DOHH2 (cell line): Measurements from ENCODE around the gene MYD88.

ENCODE experiments used
- H3F3A ChIP-seq: fragments of 200-600 bp; sonication (generic), shearing (Covaris generic); 2 replicates; pipeline ENCODE4 v1.6.0; 2016; ENCODE audit warnings: antibody characterized with exemption, mild to moderate bottlenecking; ENCODE audit not compliant: control insufficient read depth, insufficient read depth
- H3K27ac ChIP-seq: fragments of 200-600 bp; sonication (generic); 2 replicates; pipeline ENCODE4 v1.5.1; 2014; ENCODE audit warnings: low read depth, mild to moderate bottlenecking, low read length, moderate library complexity
- H3K27me3 ChIP-seq: fragments of 200-600 bp; sonication (generic); 2 replicates; pipeline ENCODE4 v1.6.1; 2014; ENCODE audit warnings: mild to moderate bottlenecking, low read length, mixed read lengths; ENCODE audit not compliant: control insufficient read depth
- H3K36me3 ChIP-seq: fragments of 200-600 bp; sonication (generic); 2 replicates; pipeline ENCODE4 v1.6.1; 2014; ENCODE audit warnings: mild to moderate bottlenecking, low read length, moderate library complexity, mixed read lengths; ENCODE audit not compliant: control insufficient read depth
- H3K4me1 ChIP-seq: fragments of 200-600 bp; sonication (generic); 2 replicates; pipeline ENCODE4 v1.6.1; 2014; ENCODE audit warnings: mild to moderate bottlenecking, low read length, mixed read lengths; ENCODE audit not compliant: control insufficient read depth
- H3K4me2 ChIP-seq: fragments of 200-600 bp; sonication (generic); 2 replicates; pipeline ENCODE4 v1.6.0; 2014; ENCODE audit warnings: mild to moderate bottlenecking, low read length, moderate library complexity
- H3K4me3 ChIP-seq: fragments of 200-600 bp; sonication (generic); 2 replicates; pipeline ENCODE4 v1.5.1; 2014; ENCODE audit warnings: mild to moderate bottlenecking, low read length, mixed read lengths
- H3K79me2 ChIP-seq: fragments of 200-600 bp; sonication (generic); 2 replicates; pipeline ENCODE4 v1.6.1; 2014; ENCODE audit warnings: mild to moderate bottlenecking, low read length, mixed read lengths; ENCODE audit not compliant: control insufficient read depth
- H3K9me2 ChIP-seq: fragments of 200-600 bp; sonication (generic); replicated peaks from 2 replicates; pipeline ENCODE4 v1.6.1; 2014; ENCODE audit warnings: mild to moderate bottlenecking, low read length, mixed read lengths; ENCODE audit not compliant: control insufficient read depth
- H3K9me3 ChIP-seq: fragments of 200-600 bp; sonication (generic); 2 replicates; pipeline ENCODE4 v1.6.1; 2014; ENCODE audit warnings: antibody characterized with exemption, low read length, mixed read lengths; ENCODE audit not compliant: control insufficient read depth, insufficient read depth
- H4K20me1 ChIP-seq: fragments of 200-600 bp; sonication (generic); 2 replicates; pipeline ENCODE4 v1.6.0; 2014; ENCODE audit warnings: low read depth, mild to moderate bottlenecking, antibody characterized with exemption, low read length, moderate library complexity; ENCODE audit not compliant: control insufficient read depth, insufficient read depth
- EZH2phosphoT487 ChIP-seq: fragments of 200-600 bp; sonication (generic); IDR thresholded peaks from 2 replicates; pipeline ENCODE4 v1.6.1; 2017; ENCODE audit warnings: borderline replicate concordance, mild to moderate bottlenecking, antibody characterized with exemption, low read length, moderate library complexity, mixed read lengths
- TF ChIP-seq, protein P1 (sequence below): fragments of 200-600 bp; sonication (generic); IDR thresholded peaks from one replicate; pipeline ENCODE4 v1.5.1; 2014; ENCODE audit warnings: antibody characterized with exemption, mild to moderate bottlenecking, low read depth, low read length; ENCODE audit not compliant: poor library complexity, severe bottlenecking

MYD88 gene

DNA sequence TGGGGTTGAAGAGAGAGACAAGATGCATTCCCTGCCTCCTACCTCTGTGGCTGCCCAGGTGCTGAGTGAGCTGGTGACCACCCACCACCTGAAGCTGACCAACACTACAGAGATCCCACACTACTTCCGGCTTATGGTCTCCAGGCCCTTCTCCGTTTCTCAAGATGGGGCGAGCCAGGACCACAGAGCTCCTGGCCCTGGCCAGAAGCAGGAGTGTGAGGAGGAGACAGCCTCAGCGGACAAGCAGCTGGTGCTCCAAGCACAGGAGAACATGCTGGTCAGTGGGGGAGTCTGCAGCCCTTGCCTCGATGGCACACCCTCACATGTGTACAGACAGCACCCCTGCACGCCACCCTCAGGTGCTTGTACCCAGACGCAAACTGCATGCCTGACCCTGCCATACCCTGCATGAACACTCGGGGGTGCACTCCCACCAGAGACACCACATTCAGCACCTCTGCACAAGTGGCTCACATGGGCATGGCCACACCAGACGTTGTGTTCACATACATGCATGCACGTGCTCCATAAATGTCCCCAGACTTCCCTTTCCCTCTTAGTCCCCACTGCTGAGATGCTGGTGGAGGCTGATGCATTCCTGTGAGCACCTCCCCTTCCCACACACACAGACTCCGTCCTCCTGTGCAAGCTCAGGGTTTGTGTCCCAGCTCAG lies 20.6 kb upstream of the MYD88 start:
- Histone ChIP-seq H3K4me3 (no peak overlapping the region), H3K4me1 (peaks cover 4% of the 10 kb centered on the region; the same call in 1 of the 2 replicates), H3K9me3 (no peaks in the 10 kb centered on the region), H4K20me1 (no peaks in the 10 kb centered on the region), H3K36me3 (peaks cover 13% of the 10 kb centered on the region), H3K9me2 (no peaks in the 10 kb centered on the region), H3F3A (no peaks in the 10 kb centered on the region), H3K79me2 (no peaks in the 10 kb centered on the region), H3K4me2 (no peak overlapping the region), H3K27ac (no peak overlapping the region), H3K27me3 (peaks cover 8% of the 10 kb centered on the region; the same call in 1 of the 2 replicates)
- TF ChIP-seq EZH2phosphoT487: no peak
- TF ChIP-seq, protein P1, sequence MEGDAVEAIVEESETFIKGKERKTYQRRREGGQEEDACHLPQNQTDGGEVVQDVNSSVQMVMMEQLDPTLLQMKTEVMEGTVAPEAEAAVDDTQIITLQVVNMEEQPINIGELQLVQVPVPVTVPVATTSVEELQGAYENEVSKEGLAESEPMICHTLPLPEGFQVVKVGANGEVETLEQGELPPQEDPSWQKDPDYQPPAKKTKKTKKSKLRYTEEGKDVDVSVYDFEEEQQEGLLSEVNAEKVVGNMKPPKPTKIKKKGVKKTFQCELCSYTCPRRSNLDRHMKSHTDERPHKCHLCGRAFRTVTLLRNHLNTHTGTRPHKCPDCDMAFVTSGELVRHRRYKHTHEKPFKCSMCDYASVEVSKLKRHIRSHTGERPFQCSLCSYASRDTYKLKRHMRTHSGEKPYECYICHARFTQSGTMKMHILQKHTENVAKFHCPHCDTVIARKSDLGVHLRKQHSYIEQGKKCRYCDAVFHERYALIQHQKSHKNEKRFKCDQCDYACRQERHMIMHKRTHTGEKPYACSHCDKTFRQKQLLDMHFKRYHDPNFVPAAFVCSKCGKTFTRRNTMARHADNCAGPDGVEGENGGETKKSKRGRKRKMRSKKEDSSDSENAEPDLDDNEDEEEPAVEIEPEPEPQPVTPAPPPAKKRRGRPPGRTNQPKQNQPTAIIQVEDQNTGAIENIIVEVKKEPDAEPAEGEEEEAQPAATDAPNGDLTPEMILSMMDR: peak; percentile 89

- H3K27me3 ChIP-seq: peaks cover 8% of the 10 kb centered on the region; the same call in 1 of the 2 replicates
- no peak overlapping the region for H3K4me2 ChIP-seq
- no peaks in the 10 kb centered on the region for H4K20me1 ChIP-seq
- no peak for TF ChIP-seq EZH2phosphoT487
- TF ChIP-seq, protein P1: no peak
- peaks cover 4% of the 10 kb centered on the region; the same call in 1 of the 2 replicates for H3K4me1 ChIP-seq
- no peaks in the 10 kb centered on the region for H3K79me2 ChIP-seq
- no peaks in the 10 kb centered on the region for H3K9me3 ChIP-seq
- H3K36me3 ChIP-seq: peaks cover 18% of the 10 kb centered on the region
- H3F3A ChIP-seq: no peaks in the 10 kb centered on the region
- H3K9me2 ChIP-seq: no peaks in the 10 kb centered on the region
- no peak overlapping the region for H3K27ac ChIP-seq
- no peak overlapping the region for H3K4me3 ChIP-seq
Measured at GRCh38 chr3:38118421-38119247, 19.8 kb upstream of the MYD88 start.

- no peak overlapping the region for H3K27ac ChIP-seq
- TF ChIP-seq, protein P1: no peak
- no peak for TF ChIP-seq EZH2phosphoT487
- no peaks in the 10 kb centered on the region for H4K20me1 ChIP-seq
- no peaks in the 10 kb centered on the region for H3K9me2 ChIP-seq
- peaks cover 20% of the 10 kb centered on the region for H3K36me3 ChIP-seq
- no peaks in the 10 kb centered on the region for H3F3A ChIP-seq
- peaks cover 8% of the 10 kb centered on the region; the same call in 1 of the 2 replicates for H3K27me3 ChIP-seq
- no peaks in the 10 kb centered on the region for H3K9me3 ChIP-seq
- H3K4me1 ChIP-seq: peaks cover 4% of the 10 kb centered on the region; the same call in 1 of the 2 replicates
- H3K4me2 ChIP-seq: no peak overlapping the region
- no peak overlapping the region for H3K4me3 ChIP-seq
- H3K79me2 ChIP-seq: no peaks in the 10 kb centered on the region
Measured at GRCh38 chr3:38119248-38119544, 19.3 kb upstream of the MYD88 start.
